Liver (tissue), 9 donors: Measurements from ENCODE around the gene DFFB. TPM values are rescaled to one million over a fixed set of nuclear protein-coding genes. Genes with fewer than 3 reads are reported as not detected.

ENCODE experiments used
- DNase-seq: peaks from one replicate; pipeline ENCODE4 v3.0.0-alpha.2; 2017; ENCODE audit warnings: low spot score
- H3K27ac ChIP-seq, 2 donors: one replicate each; pipeline ENCODE4 v1.7.0; 2013; ENCODE audit warnings: inconsistent platforms in 2 of 2, low read length in 2 of 2, control low read depth in 1 of 2, low read depth in 1 of 2, mild to moderate bottlenecking in 1 of 2
- H3K27me3 ChIP-seq, 4 donors: one replicate each; pipeline versions ENCODE4 v1.6.1 to v1.7.0; 2013; ENCODE audit warnings: low read length in 3 of 4, inconsistent platforms in 1 of 4, mild to moderate bottlenecking in 1 of 4, moderate library complexity in 1 of 4; ENCODE audit not compliant: control insufficient read depth in 4 of 4, insufficient read depth in 4 of 4
- H3K36me3 ChIP-seq, 4 donors: one replicate each; pipeline versions ENCODE4 v1.6.1 to v1.7.0; 2013; ENCODE audit warnings: low read length in 3 of 4, mild to moderate bottlenecking in 3 of 4, low read depth in 1 of 4, moderate library complexity in 1 of 4; ENCODE audit not compliant: control insufficient read depth in 4 of 4, insufficient read depth in 3 of 4
- H3K4me1 ChIP-seq, 4 donors: one replicate each; pipeline versions ENCODE4 v1.6.1 to v1.7.0; 2013; ENCODE audit warnings: low read length in 3 of 4, mild to moderate bottlenecking in 3 of 4, moderate library complexity in 1 of 4; ENCODE audit not compliant: control insufficient read depth in 4 of 4, insufficient read depth in 4 of 4
- H3K4me3 ChIP-seq, 3 donors: one replicate each; pipeline versions ENCODE4 v1.6.1 to v1.7.0; 2013; ENCODE audit warnings: low read length in 3 of 3, control low read depth in 1 of 3, low read depth in 1 of 3, mild to moderate bottlenecking in 1 of 3
- H3K9ac ChIP-seq, 2 donors: one replicate each; pipeline ENCODE4 v1.7.0; 2013; ENCODE audit warnings: low read length in 2 of 2, mild to moderate bottlenecking in 2 of 2, moderate library complexity in 2 of 2, control low read depth in 1 of 2, low read depth in 1 of 2
- H3K9me3 ChIP-seq, 4 donors: one replicate each; pipeline versions ENCODE4 v1.6.1 to v1.7.0; 2013; ENCODE audit warnings: low read length in 3 of 4; ENCODE audit not compliant: control insufficient read depth in 4 of 4
- EGR1 ChIP-seq, 2 donors: IDR thresholded peaks; 2 replicates each; pipeline ENCODE4 v1.6.1; 2016 to 2018; ENCODE audit warnings: antibody characterized with exemption in 2 of 2, low read depth in 2 of 2
- FOXA1 ChIP-seq: IDR thresholded peaks from 2 replicates; pipeline ENCODE4 v1.6.1; 2016; ENCODE audit warnings: antibody characterized with exemption
- FOXA2 ChIP-seq: IDR thresholded peaks from 2 replicates; pipeline ENCODE4 v1.6.1; 2016; ENCODE audit warnings: antibody characterized with exemption
- GABPA ChIP-seq, 2 donors: IDR thresholded peaks in 1 of 2; conservative IDR thresholded peaks in 1 of 2; 2 replicates each; pipeline ENCODE4 v1.6.1; 2016; ENCODE audit warnings: antibody characterized with exemption in 2 of 2, mild to moderate bottlenecking in 1 of 2, moderate library complexity in 1 of 2
- HNF4A ChIP-seq, 2 donors: conservative IDR thresholded peaks; 2 replicates each; pipeline ENCODE4 v1.6.1; 2016; ENCODE audit warnings: antibody characterized with exemption in 2 of 2, mild to moderate bottlenecking in 2 of 2
- HNF4G ChIP-seq: IDR thresholded peaks from 2 replicates; pipeline ENCODE4 v1.6.1; 2016; ENCODE audit warnings: antibody characterized with exemption
- JUND ChIP-seq, 2 donors: IDR thresholded peaks; 2 replicates each; pipeline ENCODE4 v1.6.1; 2016; ENCODE audit warnings: antibody characterized with exemption in 2 of 2
- NR2F2 ChIP-seq: IDR thresholded peaks from 2 replicates; pipeline ENCODE4 v1.6.1; 2016; ENCODE audit warnings: antibody characterized with exemption
- RXRA ChIP-seq, 2 donors: IDR thresholded peaks; 2 replicates each; pipeline ENCODE4 v1.6.1; 2017 to 2018; ENCODE audit warnings: antibody characterized with exemption in 2 of 2, mild to moderate bottlenecking in 1 of 2
- SP1 ChIP-seq: IDR thresholded peaks from 2 replicates; pipeline ENCODE4 v1.6.1; 2018; ENCODE audit warnings: antibody characterized with exemption, mild to moderate bottlenecking
- YY1 ChIP-seq: IDR thresholded peaks from 2 replicates; pipeline ENCODE4 v1.6.1; 2016; ENCODE audit warnings: antibody characterized with exemption, mild to moderate bottlenecking
- WGBS: extraction: QIAGEN DNeasy Blood & Tissue Kit; methylation state at CpG from one replicate; pipeline ENCODE4 v1.1.7; 2013; 5-methylcytosine and 5-hydroxymethylcytosine counted together
- polyA plus RNA-seq, 2 donors: library from polyadenylated mRNA; stranded (reverse) in 1 of 2; unstranded in 1 of 2; fragments of 200-250 nt in 1 of 2; fragments of >200 nt in 1 of 2; fragmentation: Nextera tagmentation in 1 of 2; extraction: Ambion mirVana in 1 of 2; gene quantifications; one replicate each; pipeline versions ENCODE4 v1.2.1 to v1.2.3, GENCODE V29; 2013 to 2015
- total RNA-seq, 2 donors: library from RNA; depleted of rRNA; stranded (reverse); fragments of >200 nt; gene quantifications; one replicate each; pipeline ENCODE4 v1.2.3, GENCODE V29; 2014
- TF ChIP-seq, protein P1 (sequence below): IDR thresholded peaks from 2 replicates; pipeline ENCODE4 v1.6.1; 2016; ENCODE audit warnings: antibody characterized with exemption
- TF ChIP-seq, protein P2 (sequence below): fragments of 150-350 bp; IDR thresholded peaks from 2 replicates; pipeline ENCODE4 v1.5.1; 2017; ENCODE audit warnings: improper control_type of control experiment, low read depth, low read length; ENCODE audit not compliant: missing input control
- TF ChIP-seq, protein P3 (sequence below): IDR thresholded peaks from 2 replicates; pipeline ENCODE4 v1.6.1; 2016; ENCODE audit warnings: antibody characterized with exemption
- TF ChIP-seq, protein P4 (sequence below): IDR thresholded peaks from 2 replicates; pipeline ENCODE4 v1.6.1; 2016; ENCODE audit warnings: antibody characterized with exemption
- donor health status: healthy.
- donor health status: healthy.
- donor health status: healthy.
- donor health status: healthy.
- donor health status: healthy.

DFFB gene
- total and polyA plus RNA-seq, 4 donors = 0.92 to 6.1 (median 2.9) TPM

DNA sequence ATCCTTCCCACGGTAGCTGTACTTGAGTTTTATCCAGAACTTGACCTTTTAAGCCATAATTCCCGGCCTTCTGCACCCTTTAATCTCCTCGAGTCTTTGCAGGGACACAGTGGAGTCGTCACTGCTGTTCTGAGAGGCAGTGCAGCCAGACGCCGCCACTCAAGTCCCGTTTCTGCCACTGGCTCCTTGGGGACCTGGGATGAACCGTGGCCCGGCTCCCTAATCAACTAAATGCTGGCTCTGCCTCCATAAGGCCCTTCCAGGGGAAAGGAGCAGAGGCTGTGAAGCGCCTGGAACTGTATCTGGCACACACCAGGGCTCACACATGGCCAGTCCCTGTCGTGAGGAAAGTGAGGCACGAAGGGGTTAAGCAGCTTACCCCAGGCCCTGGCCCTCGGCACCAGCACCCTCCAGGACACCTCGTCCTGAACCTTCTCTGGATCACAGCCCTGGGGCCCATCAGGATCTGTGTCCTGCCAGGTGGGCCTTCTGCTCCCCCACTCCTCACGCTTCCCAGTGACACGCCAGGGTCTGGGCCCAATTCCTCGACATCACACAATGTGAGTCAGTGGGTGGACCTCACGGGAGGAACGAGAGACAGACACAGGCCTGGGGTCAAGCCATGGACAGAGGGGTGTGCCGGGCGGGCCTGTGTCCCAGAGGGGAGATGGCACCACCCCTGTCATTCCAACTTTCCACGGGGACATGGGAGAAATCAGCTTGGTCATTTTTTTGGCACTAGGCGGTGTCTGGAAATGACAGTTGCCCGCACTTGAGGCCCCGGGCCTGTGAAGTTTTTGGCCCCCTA is 66.3 kb downstream of the DFFB start:
- WGBS = 79% methylated on average over 25 of the region's 25 CpGs
- DNase-seq = no peak
- Histone ChIP-seq H3K4me3 (no peak overlapping the region), H3K27me3 (peaks cover 0 to 3% (median under 1%) of the 10 kb centered on the region in 4 donors), H3K4me1 (no peaks in the 10 kb centered on the region), H3K36me3 (no peaks in the 10 kb centered on the region), H3K27ac (no peak overlapping the region), H3K9ac (no peak overlapping the region), H3K9me3 (peaks cover 0 to 2% (median 0%) of the 10 kb centered on the region in 4 donors)
- TF ChIP-seq, protein P1, sequence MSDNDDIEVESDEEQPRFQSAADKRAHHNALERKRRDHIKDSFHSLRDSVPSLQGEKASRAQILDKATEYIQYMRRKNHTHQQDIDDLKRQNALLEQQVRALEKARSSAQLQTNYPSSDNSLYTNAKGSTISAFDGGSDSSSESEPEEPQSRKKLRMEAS = no peak
- TF ChIP-seq JUND (IDR thresholded peaks at IDR 0.05) = no peak
- no peak for TF ChIP-seq RXRA (IDR thresholded peaks at IDR 0.05)
- TF ChIP-seq, protein P2, sequence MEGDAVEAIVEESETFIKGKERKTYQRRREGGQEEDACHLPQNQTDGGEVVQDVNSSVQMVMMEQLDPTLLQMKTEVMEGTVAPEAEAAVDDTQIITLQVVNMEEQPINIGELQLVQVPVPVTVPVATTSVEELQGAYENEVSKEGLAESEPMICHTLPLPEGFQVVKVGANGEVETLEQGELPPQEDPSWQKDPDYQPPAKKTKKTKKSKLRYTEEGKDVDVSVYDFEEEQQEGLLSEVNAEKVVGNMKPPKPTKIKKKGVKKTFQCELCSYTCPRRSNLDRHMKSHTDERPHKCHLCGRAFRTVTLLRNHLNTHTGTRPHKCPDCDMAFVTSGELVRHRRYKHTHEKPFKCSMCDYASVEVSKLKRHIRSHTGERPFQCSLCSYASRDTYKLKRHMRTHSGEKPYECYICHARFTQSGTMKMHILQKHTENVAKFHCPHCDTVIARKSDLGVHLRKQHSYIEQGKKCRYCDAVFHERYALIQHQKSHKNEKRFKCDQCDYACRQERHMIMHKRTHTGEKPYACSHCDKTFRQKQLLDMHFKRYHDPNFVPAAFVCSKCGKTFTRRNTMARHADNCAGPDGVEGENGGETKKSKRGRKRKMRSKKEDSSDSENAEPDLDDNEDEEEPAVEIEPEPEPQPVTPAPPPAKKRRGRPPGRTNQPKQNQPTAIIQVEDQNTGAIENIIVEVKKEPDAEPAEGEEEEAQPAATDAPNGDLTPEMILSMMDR = no peak
- no peak for TF ChIP-seq HNF4A (conservative IDR thresholded peaks at IDR 0.05)
- no peak for TF ChIP-seq FOXA2

DNA sequence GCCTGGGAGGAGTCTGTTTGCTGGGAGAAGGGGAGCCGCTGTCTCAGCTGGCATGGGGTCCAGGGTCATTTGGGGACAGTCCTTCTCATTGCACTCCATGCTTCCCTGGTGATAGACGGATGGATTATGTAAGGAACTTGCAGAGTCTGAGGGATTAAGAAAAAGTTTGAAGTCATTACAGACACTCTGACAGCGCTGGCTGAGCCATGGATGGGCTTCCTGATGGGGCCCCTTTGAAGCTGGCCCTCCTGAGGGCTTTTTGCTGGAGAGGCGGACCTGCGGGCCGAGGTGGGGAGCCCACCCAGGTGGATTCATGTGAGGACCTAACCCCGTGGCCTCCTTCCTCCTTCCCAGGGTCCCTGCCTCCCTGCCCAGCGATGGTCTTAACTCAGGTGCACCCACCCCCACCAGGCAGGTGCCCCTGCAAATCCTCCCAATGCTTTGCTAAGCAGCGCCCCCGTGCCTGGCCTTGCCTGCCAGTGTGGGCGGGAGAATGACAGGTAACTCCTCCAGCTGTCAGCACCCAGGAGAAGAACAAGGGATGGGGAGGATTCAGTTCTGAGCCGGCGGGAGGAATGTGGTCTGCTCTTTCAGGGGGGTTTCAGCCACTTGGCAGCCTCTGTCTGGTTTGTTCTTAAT is 67.0 kb downstream of the DFFB start:
- no peak for DNase-seq
- no peaks in the 10 kb centered on the region for H3K4me1 ChIP-seq
- peaks cover 0 to 3% (median under 1%) of the 10 kb centered on the region in 4 donors for H3K27me3 ChIP-seq
- no peak overlapping the region for H3K27ac ChIP-seq
- H3K4me3 ChIP-seq = no peak overlapping the region
- TF ChIP-seq EGR1 (IDR thresholded peaks at IDR 0.05; ENCODE audit: low read depth in 2 of 2) (no peak), HNF4A (conservative IDR thresholded peaks at IDR 0.05) (no peak), GABPA (IDR thresholded peaks at IDR 0.05 in 1 of 2, conservative IDR thresholded peaks at IDR 0.05 in 1 of 2) (no peak)
- TF ChIP-seq, protein P2 = no peak
- no peak overlapping the region for H3K9ac ChIP-seq
- 59% methylated on average over 13 of the region's 13 CpGs for WGBS
- no peaks in the 10 kb centered on the region for H3K36me3 ChIP-seq
- H3K9me3 ChIP-seq = peaks cover 0 to 2% (median 0%) of the 10 kb centered on the region in 4 donors

DNA sequence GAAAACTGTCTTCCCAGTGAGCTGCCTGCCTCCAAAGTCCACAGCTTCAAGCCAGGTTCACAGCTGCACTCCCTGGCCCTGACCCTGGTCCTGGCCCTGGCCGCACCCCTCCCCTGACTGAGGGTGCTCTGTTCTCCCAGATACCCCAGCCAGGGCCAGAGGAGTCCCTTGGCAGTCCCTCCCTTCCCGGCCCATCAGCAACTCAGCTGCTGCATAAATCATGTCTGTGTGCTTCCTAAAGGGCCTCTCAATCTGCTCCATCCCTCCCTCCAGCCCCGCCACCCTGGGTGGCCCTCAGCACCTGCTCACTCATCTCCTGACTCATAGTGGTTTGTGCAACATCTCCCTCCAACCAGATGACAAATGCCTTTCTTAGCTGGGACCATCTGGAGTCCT is 67.5 kb downstream of the DFFB start:
- Histone ChIP-seq H3K4me3 (no peak overlapping the region), H3K27me3 (peaks cover 0 to 3% (median under 1%) of the 10 kb centered on the region in 4 donors), H3K36me3 (no peaks in the 10 kb centered on the region), H3K4me1 (no peaks in the 10 kb centered on the region), H3K9me3 (peaks cover 0 to 2% (median 0%) of the 10 kb centered on the region in 4 donors), H3K9ac (no peak overlapping the region), H3K27ac (no peak overlapping the region)
- 51% methylated on average over 3 of the region's 3 CpGs for WGBS
- DNase-seq = no peak
- TF ChIP-seq YY1 = no peak
- TF ChIP-seq FOXA2 = no peak
- TF ChIP-seq NR2F2 = no peak
- TF ChIP-seq FOXA1 = no peak
- TF ChIP-seq, protein P3, sequence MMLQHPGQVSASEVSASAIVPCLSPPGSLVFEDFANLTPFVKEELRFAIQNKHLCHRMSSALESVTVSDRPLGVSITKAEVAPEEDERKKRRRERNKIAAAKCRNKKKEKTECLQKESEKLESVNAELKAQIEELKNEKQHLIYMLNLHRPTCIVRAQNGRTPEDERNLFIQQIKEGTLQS = no peak
- no peak for TF ChIP-seq EGR1 (IDR thresholded peaks at IDR 0.05; ENCODE audit: low read depth in 2 of 2)
- no peak for TF ChIP-seq HNF4G
- TF ChIP-seq, protein P4, sequence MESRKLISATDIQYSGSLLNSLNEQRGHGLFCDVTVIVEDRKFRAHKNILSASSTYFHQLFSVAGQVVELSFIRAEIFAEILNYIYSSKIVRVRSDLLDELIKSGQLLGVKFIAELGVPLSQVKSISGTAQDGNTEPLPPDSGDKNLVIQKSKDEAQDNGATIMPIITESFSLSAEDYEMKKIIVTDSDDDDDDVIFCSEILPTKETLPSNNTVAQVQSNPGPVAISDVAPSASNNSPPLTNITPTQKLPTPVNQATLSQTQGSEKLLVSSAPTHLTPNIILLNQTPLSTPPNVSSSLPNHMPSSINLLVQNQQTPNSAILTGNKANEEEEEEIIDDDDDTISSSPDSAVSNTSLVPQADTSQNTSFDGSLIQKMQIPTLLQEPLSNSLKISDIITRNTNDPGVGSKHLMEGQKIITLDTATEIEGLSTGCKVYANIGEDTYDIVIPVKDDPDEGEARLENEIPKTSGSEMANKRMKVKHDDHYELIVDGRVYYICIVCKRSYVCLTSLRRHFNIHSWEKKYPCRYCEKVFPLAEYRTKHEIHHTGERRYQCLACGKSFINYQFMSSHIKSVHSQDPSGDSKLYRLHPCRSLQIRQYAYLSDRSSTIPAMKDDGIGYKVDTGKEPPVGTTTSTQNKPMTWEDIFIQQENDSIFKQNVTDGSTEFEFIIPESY = no peak
- TF ChIP-seq SP1 = no peak
- no peak for TF ChIP-seq RXRA (IDR thresholded peaks at IDR 0.05)
